ENCODE results near the gene LPAR5. TPM values are rescaled to one million over a fixed set of nuclear protein-coding genes. Genes with fewer than 3 reads are reported as not detected.

LPAR5 gene
- total and polyA plus RNA-seq, 2 of the 8 experiments (the other 6 are each of a cell fraction or from before 2014, with no cell fraction given): 0.22 to 0.24 TPM

- TF ChIP-seq RNF2 (IDR thresholded peaks at IDR 0.05; ENCODE audit: borderline replicate concordance, low read depth, low read length, missing control alignments, poor library complexity, severe bottlenecking): no peak
- TF ChIP-seq KDM5A (IDR thresholded peaks at IDR 0.05; ENCODE audit: low read length): no peak
- peak; percentile 25; the same call in 1 of the 2 replicates for TF ChIP-seq JUND (IDR thresholded peaks at IDR 0.05; ENCODE audit: low read length)
- TF ChIP-seq SRF (IDR thresholded peaks at IDR 0.05; ENCODE audit: low read depth, low read length): no peak; the same call in 1 of the 2 replicates
- TF ChIP-seq RXRA (IDR thresholded peaks at IDR 0.05; ENCODE audit: insufficient read depth, low read depth, low read length): no peak
- TF ChIP-seq CHD2 (IDR thresholded peaks at IDR 0.05; ENCODE audit: low read length): peak; percentile 51
- TF ChIP-seq BRCA1 (IDR thresholded peaks at IDR 0.05; ENCODE audit: low read depth, low read length): no peak
- TF ChIP-seq TAF7 (optimal IDR thresholded peaks at IDR 0.05; ENCODE audit: borderline replicate concordance, low read depth, low read length): peak; percentile 14
- 0 out of 2 replicates have a peak, but pooled peaks have one; percentile 11 for TF ChIP-seq SUZ12 (IDR thresholded peaks at IDR 0.05; ENCODE audit: low read length)
- TF ChIP-seq BCL11A (IDR thresholded peaks at IDR 0.05; ENCODE audit: low read depth in 2 of 2, low read length in 2 of 2): no peak
- TF ChIP-seq TEAD4 (IDR thresholded peaks at IDR 0.05; ENCODE audit: low read depth, low read length): no peak; the same call in 1 of the 2 replicates
- TF ChIP-seq E2F6 (IDR thresholded peaks at IDR 0.05): peak; percentile 99
- peak; percentile 34; the same call in 1 of the 2 replicates for TF ChIP-seq GTF2F1 (IDR thresholded peaks at IDR 0.05; ENCODE audit: borderline replicate concordance, low read depth, low read length)
- peak in 1 of 2 experiments; percentile 68; a peak in 1 of 3 replicates for TF ChIP-seq POLR2A (IDR thresholded peaks at IDR 0.05; ENCODE audit: control extremely low read depth in 1 of 2, low read depth in 2 of 2, low read length in 2 of 2)
- TF ChIP-seq CBX5 (IDR thresholded peaks at IDR 0.05; ENCODE audit: low read depth, low read length): no peak
- peak; percentile 41; the same call in 1 of the 2 replicates for TF ChIP-seq TBP (IDR thresholded peaks at IDR 0.05; ENCODE audit: low read depth, low read length)
- TF ChIP-seq KDM1A (IDR thresholded peaks at IDR 0.05; ENCODE audit: borderline replicate concordance, low read length): peak; percentile 52; the same call in 1 of the 2 replicates
- TF ChIP-seq RBBP5 (IDR thresholded peaks at IDR 0.05; ENCODE audit: borderline replicate concordance, low read depth, low read length): peak; percentile 79; the same call in 1 of the 2 replicates
These were observed 15.4 kb downstream of the LPAR5 start (continued) for GRCh38 chr12:6620137-6620884.

All from H1 (cell line).